Mesendoderm (in vitro differentiated cells): ENCODE measurements around the gene CASZ1.

Experiments
- DNase-seq: peaks from one replicate; pipeline ENCODE4 v3.0.0; 2013
- H2AK5ac ChIP-seq: 2 replicates; pipeline ENCODE4 v1.6.1; 2013; ENCODE audit warnings: low read length, inconsistent platforms
- H2BK120ac ChIP-seq: 2 replicates; pipeline ENCODE4 v1.6.1; 2013; ENCODE audit warnings: low read depth, mild to moderate bottlenecking, low read length, moderate library complexity, mixed read lengths
- H2BK15ac ChIP-seq: replicated peaks from 2 replicates; pipeline ENCODE4 v1.6.1; 2013; ENCODE audit warnings: low read depth, mild to moderate bottlenecking, moderate library complexity
- H2BK5ac ChIP-seq: 2 replicates; pipeline ENCODE4 v1.6.1; 2013; ENCODE audit warnings: low read length, inconsistent platforms
- H3K18ac ChIP-seq: 2 replicates; pipeline ENCODE4 v1.6.1; 2013; ENCODE audit warnings: mild to moderate bottlenecking, low read length, mixed read lengths
- H3K23ac ChIP-seq: one replicate; pipeline ENCODE4 v1.6.1; 2013; ENCODE audit warnings: low read length
- H3K27ac ChIP-seq: 2 replicates; pipeline ENCODE4 v1.5.1; 2013; ENCODE audit warnings: low read depth, mild to moderate bottlenecking, inconsistent platforms, low read length, moderate library complexity
- H3K27me3 ChIP-seq: 2 replicates; pipeline ENCODE4 v1.6.1; 2013; ENCODE audit warnings: low read length, control low read depth, mild to moderate bottlenecking, inconsistent platforms; ENCODE audit not compliant: insufficient read depth, poor library complexity
- H3K36me3 ChIP-seq: 2 replicates; pipeline ENCODE4 v1.6.1; 2013; ENCODE audit warnings: low read length, inconsistent platforms; ENCODE audit not compliant: control insufficient read depth, insufficient read depth
- H3K4ac ChIP-seq: one replicate; pipeline ENCODE4 v1.6.1; 2013; ENCODE audit warnings: low read depth, mild to moderate bottlenecking, low read length, moderate library complexity
- H3K4me1 ChIP-seq: 2 replicates; pipeline ENCODE4 v1.6.1; 2013; ENCODE audit warnings: low read depth, low read length, inconsistent platforms; ENCODE audit not compliant: control insufficient read depth
- H3K4me2 ChIP-seq: 2 replicates; pipeline ENCODE4 v1.6.1; 2013; ENCODE audit warnings: low read length
- H3K4me3 ChIP-seq: 2 replicates; pipeline ENCODE4 v1.5.1; 2013; ENCODE audit warnings: mild to moderate bottlenecking, low read length
- H3K56ac ChIP-seq: one replicate; pipeline ENCODE4 v1.6.1; 2013; ENCODE audit warnings: low read length
- H3K79me1 ChIP-seq: 2 replicates; pipeline ENCODE4 v1.6.1; 2013; ENCODE audit warnings: low read length, inconsistent platforms
- H3K79me2 ChIP-seq: 2 replicates; pipeline ENCODE4 v1.6.1; 2013; ENCODE audit warnings: mild to moderate bottlenecking, low read length; ENCODE audit not compliant: control insufficient read depth, insufficient read depth
- H3K9ac ChIP-seq: 2 replicates; pipeline ENCODE4 v1.6.1; 2013; ENCODE audit warnings: low read length, inconsistent platforms
- H4K5ac ChIP-seq: one replicate; pipeline ENCODE4 v1.6.1; 2013; ENCODE audit warnings: low read length
- H4K8ac ChIP-seq: one replicate; pipeline ENCODE4 v1.6.1; 2013; ENCODE audit warnings: low read depth, mild to moderate bottlenecking, control low read depth, low read length, moderate library complexity
- WGBS: extraction: QIAGEN DNeasy Blood & Tissue Kit; methylation state at CpG from one replicate; pipeline ENCODE4 v1.1.7; 2013; ENCODE audit warnings: low lambda C conversion rate, missing lambda C conversion rate; ENCODE audit not compliant: insufficient coverage; ENCODE audit errors: extremely low coverage; 5-methylcytosine and 5-hydroxymethylcytosine counted together

CASZ1 gene

GRCh38 chr1:10650556-10651388 lies 145.7 kb downstream of the CASZ1 start:
- Histone ChIP-seq H3K36me3 (no peaks in the 10 kb centered on the region), H3K4me3 (no peak overlapping the region), H2AK5ac (no peak overlapping the region), H4K8ac (no peak overlapping the region), H3K79me2 (no peaks in the 10 kb centered on the region), H3K27me3 (no peaks in the 10 kb centered on the region), H3K4me2 (peak overlapping the region; percentile 20), H3K9ac (peak overlapping the region; percentile 16), H3K56ac (peak overlapping the region; percentile 7), H3K4ac (no peak overlapping the region), H3K23ac (no peak overlapping the region), H2BK15ac (no peak overlapping the region), H3K27ac (no peak overlapping the region), H2BK120ac (no peak overlapping the region), H2BK5ac (no peak overlapping the region), H3K79me1 (no peaks in the 10 kb centered on the region), H4K5ac (no peak overlapping the region), H3K4me1 (no peaks in the 10 kb centered on the region), H3K18ac (no peak overlapping the region)
- no CpG with 5 or more reads among the region's 40 CpGs for WGBS
- DNase-seq = no peak

DNA sequence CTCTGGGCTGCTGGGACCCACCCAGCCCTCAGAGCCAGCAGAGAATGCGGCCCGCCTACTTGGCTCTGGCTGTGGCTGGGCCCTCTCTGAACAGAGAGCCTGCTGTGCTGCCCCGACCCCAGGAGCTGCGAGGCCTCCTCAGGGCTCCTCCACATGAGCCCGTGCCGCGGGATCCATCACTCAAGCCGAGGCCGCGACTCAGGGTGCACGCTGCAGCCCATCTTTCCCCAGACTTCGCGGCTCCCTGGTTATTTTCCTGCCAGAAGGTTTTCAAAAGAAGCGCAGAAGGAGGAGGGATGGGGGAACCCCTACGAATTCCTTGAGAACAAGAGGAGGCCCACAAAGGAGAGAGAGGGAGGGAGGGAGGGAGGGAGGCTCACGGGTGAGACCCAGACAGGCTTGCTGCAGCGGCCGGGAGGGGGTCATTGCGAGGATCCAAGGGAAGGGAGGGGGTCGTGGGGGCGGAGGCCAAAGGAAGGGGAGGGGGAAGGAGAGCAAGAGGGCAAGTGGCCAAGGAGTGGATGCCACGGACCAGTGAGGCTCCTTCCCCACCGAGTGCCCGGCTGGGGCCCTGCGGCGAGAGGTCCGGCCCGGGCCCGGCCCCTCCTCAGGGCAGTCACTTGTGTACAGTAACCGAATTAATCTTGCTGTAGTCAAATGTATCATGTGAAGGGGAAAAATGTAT lies 146.8 kb downstream of the CASZ1 start:
- Histone ChIP-seq H4K5ac (no peak overlapping the region), H3K23ac (no peak overlapping the region), H3K79me1 (no peaks in the 10 kb centered on the region), H3K79me2 (no peaks in the 10 kb centered on the region), H3K27me3 (no peaks in the 10 kb centered on the region), H3K27ac (no peak overlapping the region), H3K56ac (no peak overlapping the region), H2BK15ac (no peak overlapping the region), H2BK5ac (no peak overlapping the region), H2BK120ac (no peak overlapping the region), H3K9ac (no peak overlapping the region), H3K18ac (no peak overlapping the region), H2AK5ac (no peak overlapping the region), H3K36me3 (no peaks in the 10 kb centered on the region), H4K8ac (no peak overlapping the region), H3K4me1 (no peaks in the 10 kb centered on the region), H3K4ac (no peak overlapping the region), H3K4me3 (no peak overlapping the region), H3K4me2 (peak overlapping the region; percentile 41)
- DNase-seq = peak; percentile 73
- WGBS = no CpG with 5 or more reads among the region's 30 CpGs

DNA sequence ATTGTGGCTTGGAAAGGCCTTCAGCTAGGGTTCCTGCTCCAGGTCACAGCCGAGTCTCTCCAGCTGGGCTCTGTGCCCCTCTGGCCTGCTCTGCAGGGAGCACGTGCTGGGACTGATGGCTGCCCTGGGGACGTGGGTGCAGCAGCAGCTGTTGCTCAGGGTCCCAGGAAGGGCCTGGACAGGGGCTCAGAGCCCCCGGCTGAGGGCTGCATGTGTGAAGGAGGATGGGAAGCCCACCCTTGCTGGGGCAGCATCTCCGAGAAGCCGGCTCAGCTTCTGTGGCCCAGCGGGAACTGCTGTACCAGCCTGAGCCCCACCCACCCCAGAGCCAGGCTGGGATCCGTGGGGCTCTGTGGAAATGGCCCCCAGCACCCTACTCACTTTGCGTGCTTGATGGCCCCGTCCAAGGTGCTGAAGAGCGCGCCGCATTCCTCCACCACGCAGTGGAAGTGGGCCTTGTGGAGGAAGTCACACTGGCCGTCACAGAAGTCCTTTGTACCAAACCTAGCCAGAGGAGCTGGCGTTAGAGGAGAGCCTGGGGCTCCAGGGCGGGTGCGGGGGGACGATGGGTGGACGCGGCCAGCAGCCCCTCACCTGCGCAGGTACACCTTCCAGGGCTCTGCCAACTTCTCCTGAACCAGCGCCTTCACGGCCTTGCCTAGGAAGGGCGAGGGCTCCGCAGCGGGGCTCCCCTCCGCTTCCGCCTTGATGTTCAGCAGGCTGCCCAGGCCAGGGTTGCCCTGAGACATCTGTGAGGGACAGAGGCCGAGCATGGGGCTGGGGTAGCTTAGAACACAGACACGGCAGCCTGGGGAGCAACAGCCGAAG lies 147.5 kb downstream of the CASZ1 start:
- H2AK5ac ChIP-seq = no peak overlapping the region
- H3K4me2 ChIP-seq = peak overlapping the region; percentile 41
- no peak overlapping the region for H2BK15ac ChIP-seq
- no peak overlapping the region for H3K4me3 ChIP-seq
- no CpG with 5 or more reads among the region's 32 CpGs for WGBS
- no peaks in the 10 kb centered on the region for H3K4me1 ChIP-seq
- H3K79me2 ChIP-seq = no peaks in the 10 kb centered on the region
- no peak overlapping the region for H3K18ac ChIP-seq
- peak; percentile 48 for DNase-seq
- H3K79me1 ChIP-seq = no peaks in the 10 kb centered on the region
- no peak overlapping the region for H2BK5ac ChIP-seq
- no peak overlapping the region for H3K27ac ChIP-seq
- no peak overlapping the region for H4K8ac ChIP-seq
- no peaks in the 10 kb centered on the region for H3K27me3 ChIP-seq
- H2BK120ac ChIP-seq = no peak overlapping the region
- no peak overlapping the region for H3K23ac ChIP-seq
- no peaks in the 10 kb centered on the region for H3K36me3 ChIP-seq
- H3K4ac ChIP-seq = no peak overlapping the region
- H4K5ac ChIP-seq = no peak overlapping the region
- H3K56ac ChIP-seq = no peak overlapping the region
- H3K9ac ChIP-seq = no peak overlapping the region

GRCh38 chr1:10647414-10648170 lies 148.9 kb downstream of the CASZ1 start:
- Histone ChIP-seq H2BK5ac (no peak overlapping the region), H3K56ac (no peak overlapping the region), H4K8ac (no peak overlapping the region), H3K4me1 (no peaks in the 10 kb centered on the region), H3K4me3 (no peak overlapping the region), H3K27me3 (no peaks in the 10 kb centered on the region), H3K4ac (no peak overlapping the region), H3K4me2 (no peak overlapping the region), H2BK15ac (no peak overlapping the region), H3K9ac (no peak overlapping the region), H3K79me1 (no peaks in the 10 kb centered on the region), H3K23ac (no peak overlapping the region), H3K27ac (no peak overlapping the region), H3K18ac (no peak overlapping the region), H3K79me2 (no peaks in the 10 kb centered on the region), H3K36me3 (no peaks in the 10 kb centered on the region), H2BK120ac (no peak overlapping the region), H2AK5ac (no peak overlapping the region), H4K5ac (no peak overlapping the region)
- no peak for DNase-seq
- no CpG with 5 or more reads among the region's 38 CpGs for WGBS

DNA sequence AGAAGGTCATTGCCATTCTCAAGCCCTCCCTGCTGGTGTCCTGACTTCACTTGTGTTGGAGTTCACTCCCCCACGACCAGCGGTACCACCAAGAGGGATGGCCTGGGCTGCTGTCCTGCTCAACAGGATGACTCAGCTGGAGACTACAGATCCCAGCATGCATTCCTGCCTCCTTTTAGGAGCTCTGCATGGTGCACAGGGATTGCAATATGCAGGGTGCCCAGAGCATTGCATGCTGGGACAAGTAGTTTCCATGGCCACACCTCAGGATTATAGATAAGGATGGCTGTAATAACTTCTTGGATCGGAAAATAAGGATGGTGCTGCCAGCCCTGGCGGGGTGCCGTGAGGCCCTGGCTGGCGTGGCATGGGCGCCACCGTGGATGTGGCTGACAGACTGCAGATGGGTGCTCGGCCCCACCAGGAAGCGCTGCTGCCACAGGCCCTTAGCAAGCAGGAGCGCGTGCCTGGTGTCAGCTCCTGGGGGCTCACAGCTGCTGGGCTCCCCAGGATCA lies 150.0 kb downstream of the CASZ1 start:
- Histone ChIP-seq H2AK5ac (no peak overlapping the region), H3K79me2 (no peaks in the 10 kb centered on the region), H3K36me3 (no peaks in the 10 kb centered on the region), H3K23ac (no peak overlapping the region), H3K9ac (no peak overlapping the region), H3K27ac (no peak overlapping the region), H4K8ac (no peak overlapping the region), H3K4ac (no peak overlapping the region), H2BK15ac (no peak overlapping the region), H3K79me1 (no peaks in the 10 kb centered on the region), H3K4me3 (no peak overlapping the region), H3K4me2 (no peak overlapping the region), H3K18ac (no peak overlapping the region), H2BK120ac (no peak overlapping the region), H4K5ac (no peak overlapping the region), H3K56ac (no peak overlapping the region), H3K4me1 (no peaks in the 10 kb centered on the region), H2BK5ac (no peak overlapping the region), H3K27me3 (no peaks in the 10 kb centered on the region)
- peak; percentile 79 for DNase-seq
- no CpG with 5 or more reads among the region's 12 CpGs for WGBS
